ENCODE measurements around the gene BRD4. TPM values are rescaled to one million over a fixed set of nuclear protein-coding genes. Genes with fewer than 3 reads are reported as not detected.
A peak's percentile ranks its signal among the peaks of the same experiment; 100 is the strongest.

BRD4 gene
- polyA plus RNA-seq, 1 donor (not counting 4 experiments of a cell fraction or from before 2014, with no cell fraction given), result 5.5 TPM

GRCh38 chr19:15197942-15198341 lies 134.4 kb downstream of the BRD4 start:
- Histone ChIP-seq H3K4me3 (ENCODE audit: control insufficient read depth in 2 of 3, extremely low read depth in 1 of 3, insufficient read depth in 2 of 3, low read depth in 1 of 3, low read length in 3 of 3) (no peak overlapping the region), H2AFZ (ENCODE audit: control insufficient read depth, low read length) (no peak overlapping the region), H3K9me3 (ENCODE audit: control insufficient read depth, low read depth, low read length) (no peaks in the 10 kb centered on the region), H3K27ac (ENCODE audit: control insufficient read depth, insufficient read depth, low read length) (no peak overlapping the region), H3K9ac (ENCODE audit: control insufficient read depth, extremely low read depth, insufficient read depth, low read length) (no peak overlapping the region), H4K20me1 (ENCODE audit: control insufficient read depth, extremely low read depth, insufficient read depth, low read length) (no peaks in the 10 kb centered on the region), H3K27me3 (ENCODE audit: control insufficient read depth, extremely low read depth, insufficient read depth, low read length) (peaks cover 21% of the 10 kb centered on the region), H3K36me3 (ENCODE audit: control insufficient read depth in 2 of 2, extremely low read depth in 1 of 2, insufficient read depth in 2 of 2, low read length in 2 of 2) (peaks cover 0 to 1% of the 10 kb centered on the region in 2 experiments), H3K79me2 (ENCODE audit: control insufficient read depth, insufficient read depth, low read length) (no peaks in the 10 kb centered on the region), H3K4me2 (ENCODE audit: control insufficient read depth, extremely low read depth, insufficient read depth, low read depth, low read length) (peak overlapping the region; percentile 45), H3K4me1 (ENCODE audit: control insufficient read depth, extremely low read depth, insufficient read depth, low read length) (peaks cover 16% of the 10 kb centered on the region), H3K9me1 (ENCODE audit: control insufficient read depth, extremely low read depth, insufficient read depth, low read length) (no peaks in the 10 kb centered on the region)
- FAIRE-seq (no peak), DNase-seq (ENCODE audit: low read depth, low spot score) (no peak)
- dilution Hi-C loops (cut with MboI; ENCODE audit: extremely low pct_ligation_motif_present, low sequenced_read_pairs), result no loop called here
- TF ChIP-seq EZH2 (IDR thresholded peaks at IDR 0.05; ENCODE audit: low read length) (no peak), CTCF (optimal IDR thresholded peaks at IDR 0.05 in 1 of 3, IDR thresholded peaks at IDR 0.05 in 1 of 3, conservative IDR thresholded peaks at IDR 0.05 in 1 of 3; ENCODE audit: extremely low read depth in 1 of 3, insufficient read depth in 2 of 3, low read length in 3 of 3) (no peak)

- Histone ChIP-seq H4K20me1 (ENCODE audit: control insufficient read depth, extremely low read depth, insufficient read depth, low read length) (no peaks in the 10 kb centered on the region), H3K4me3 (ENCODE audit: control insufficient read depth in 2 of 3, extremely low read depth in 1 of 3, insufficient read depth in 2 of 3, low read depth in 1 of 3, low read length in 3 of 3) (no peak overlapping the region), H3K36me3 (ENCODE audit: control insufficient read depth in 2 of 2, extremely low read depth in 1 of 2, insufficient read depth in 2 of 2, low read length in 2 of 2) (peaks cover 0 to 1% of the 10 kb centered on the region in 2 experiments), H3K9me1 (ENCODE audit: control insufficient read depth, extremely low read depth, insufficient read depth, low read length) (no peaks in the 10 kb centered on the region), H3K27me3 (ENCODE audit: control insufficient read depth, extremely low read depth, insufficient read depth, low read length) (peaks cover 21% of the 10 kb centered on the region), H3K79me2 (ENCODE audit: control insufficient read depth, insufficient read depth, low read length) (no peaks in the 10 kb centered on the region), H2AFZ (ENCODE audit: control insufficient read depth, low read length) (no peak overlapping the region), H3K27ac (ENCODE audit: control insufficient read depth, insufficient read depth, low read length) (no peak overlapping the region), H3K4me2 (ENCODE audit: control insufficient read depth, extremely low read depth, insufficient read depth, low read depth, low read length) (no peak overlapping the region), H3K9me3 (ENCODE audit: control insufficient read depth, low read depth, low read length) (no peaks in the 10 kb centered on the region), H3K4me1 (ENCODE audit: control insufficient read depth, extremely low read depth, insufficient read depth, low read length) (peaks cover 16% of the 10 kb centered on the region), H3K9ac (ENCODE audit: control insufficient read depth, extremely low read depth, insufficient read depth, low read length) (no peak overlapping the region)
- TF ChIP-seq CTCF (optimal IDR thresholded peaks at IDR 0.05 in 1 of 3, IDR thresholded peaks at IDR 0.05 in 1 of 3, conservative IDR thresholded peaks at IDR 0.05 in 1 of 3; ENCODE audit: extremely low read depth in 1 of 3, insufficient read depth in 2 of 3, low read length in 3 of 3) (no peak), EZH2 (IDR thresholded peaks at IDR 0.05; ENCODE audit: low read length) (no peak)
- DNase-seq (ENCODE audit: low read depth, low spot score) (no peak), FAIRE-seq (no peak)
- dilution Hi-C loops (cut with MboI; ENCODE audit: extremely low pct_ligation_motif_present, low sequenced_read_pairs), result no loop called here
Measured at GRCh38 chr19:15197275-15197941, 134.9 kb downstream of the BRD4 start.
